T-helper 2 cell (primary cell): ENCODE measurements around the gene NUP160.
"Not testable (repeated sequence)": the region's sequence is repeated elsewhere in the genome, so short reads cannot be mapped to it uniquely, and the experiment has no call there.

Source experiments
- DNase-seq, 5 experiments: peaks; one replicate each; pipeline versions ENCODE4 v3.0.0 to v3.0.0-alpha.2; 2012 to 2022
- total RNA-seq, 2 donors: gene quantifications; one replicate each; lab custom pipeline; 2026; lab: John Stamatoyannopoulos, UW

Gene NUP160
- total RNA-seq, result 64.5 to 86.7 reads per million in 2 donors

GRCh38 chr11:47847892-47848699 lies at the start of gene NUP160:
NUP160 (minus strand) TSS chr11:47848350; CDS start chr11:47848318, 32 bp downstream.
- peak; percentile 76 to 91 (median 81) for DNase-seq

GRCh38 chr11:47896199-47896598 lies 48.0 kb upstream of the NUP160 start:
- no peak for DNase-seq

GRCh38 chr11:47895035-47895434 lies 46.9 kb upstream of the NUP160 start:
- no peak for DNase-seq

GRCh38 chr11:47892546-47893276 lies 44.6 kb upstream of the NUP160 start:
- DNase-seq, result not testable (repeated sequence)

GRCh38 chr11:47891886-47892285 lies 43.7 kb upstream of the NUP160 start:
- no peak for DNase-seq

- DNase-seq, result no peak
Observed at GRCh38 chr11:47889714-47890441, 41.7 kb upstream of the NUP160 start.

GRCh38 chr11:47887910-47888569 lies 39.9 kb upstream of the NUP160 start:
- peak in 1 of 5 experiments; percentile 32 for DNase-seq

- DNase-seq, result peak in 1 of 5 experiments; percentile 82
Observed at GRCh38 chr11:47886096-47886495, 37.9 kb upstream of the NUP160 start.

GRCh38 chr11:47882437-47882836 lies 34.3 kb upstream of the NUP160 start:
- not testable (repeated sequence) for DNase-seq

GRCh38 chr11:47881145-47881544 lies 33.0 kb upstream of the NUP160 start:
- DNase-seq, result no peak

GRCh38 chr11:47879259-47880158 lies 31.4 kb upstream of the NUP160 start:
- DNase-seq, result no peak

GRCh38 chr11:47875858-47876257 lies 27.7 kb upstream of the NUP160 start:
- not testable (repeated sequence) for DNase-seq

- DNase-seq, result no peak
Observed at GRCh38 chr11:47870404-47870803, 22.3 kb upstream of the NUP160 start.

- DNase-seq, result no peak
Observed at GRCh38 chr11:47869544-47870393, 21.6 kb upstream of the NUP160 start.

GRCh38 chr11:47867823-47868222 lies 19.7 kb upstream of the NUP160 start:
- DNase-seq, result no peak

- DNase-seq, result not testable (repeated sequence)
Observed at GRCh38 chr11:47866892-47867291, 18.7 kb upstream of the NUP160 start.

- DNase-seq, result no peak
Observed at GRCh38 chr11:47864901-47865300, 16.8 kb upstream of the NUP160 start.

- no peak for DNase-seq
Observed at GRCh38 chr11:47863898-47864430, 15.8 kb upstream of the NUP160 start.

GRCh38 chr11:47863189-47863897 lies 15.2 kb upstream of the NUP160 start:
- peak in 2 of 5 experiments; percentile 18 to 83 for DNase-seq
